Measurements from ENCODE around the gene LDHD.

Gene LDHD

DNA sequence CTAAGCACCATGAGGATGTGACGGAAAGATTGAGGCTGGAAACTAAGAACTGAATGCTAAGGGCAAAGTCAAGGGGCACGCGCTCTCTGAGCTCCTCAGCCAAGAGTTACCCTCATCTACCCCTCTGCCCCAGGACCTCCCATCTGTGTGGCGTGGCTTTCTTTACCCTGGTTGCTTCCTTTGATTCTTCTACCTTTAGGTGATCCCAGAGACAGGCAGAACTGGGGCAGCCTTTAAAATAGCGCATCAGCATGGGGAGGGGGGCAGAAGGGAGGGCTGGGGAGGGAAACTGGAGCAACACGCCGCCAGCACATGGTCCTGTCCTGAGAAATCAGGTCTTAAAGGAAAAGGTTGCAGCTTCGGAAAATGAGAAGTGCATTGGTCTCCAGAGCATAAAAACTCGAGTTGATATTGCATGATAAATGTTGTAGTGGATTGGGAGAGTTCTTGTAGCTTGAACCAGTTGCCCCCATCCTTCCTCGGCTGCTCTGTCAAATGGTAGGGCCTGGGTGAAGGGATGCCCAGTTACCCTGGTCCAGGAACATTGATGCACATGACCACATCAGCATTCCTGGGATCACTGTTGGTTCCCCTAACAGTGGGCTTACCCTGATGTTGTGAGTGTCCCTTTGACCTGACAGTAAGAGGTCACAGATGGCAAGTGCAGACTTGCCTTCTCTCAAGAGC lies 29.7 kb downstream of the LDHD start:
- TF ChIP-seq ZNF274 (IDR thresholded peaks at IDR 0.05; ENCODE audit: low read depth, low read length) = no peak
- no peak overlapping the region for H3K4me3 ChIP-seq (ENCODE audit: low read length)

DNA sequence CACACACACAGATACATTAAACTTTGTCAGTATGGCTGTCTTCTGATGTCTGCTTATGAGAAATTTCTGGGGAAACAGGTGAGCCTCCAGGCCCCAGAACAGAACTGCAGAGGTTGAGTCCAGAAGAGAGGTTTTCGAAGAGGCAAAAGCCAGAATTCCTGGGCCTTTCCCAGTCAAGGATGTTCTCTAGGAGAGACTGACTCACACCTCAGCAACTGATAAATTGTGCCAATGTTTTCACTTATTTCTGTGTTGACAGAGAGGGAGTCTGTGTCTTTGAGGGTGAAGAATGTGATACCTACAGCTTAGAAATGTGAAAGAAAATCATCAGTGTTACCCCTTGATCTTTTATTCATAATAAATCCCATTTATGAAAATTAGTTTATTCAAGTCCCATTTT lies 30.3 kb downstream of the LDHD start:
- TF ChIP-seq ZNF274 (IDR thresholded peaks at IDR 0.05; ENCODE audit: low read depth, low read length) = no peak
- H3K4me3 ChIP-seq (ENCODE audit: low read length) = no peak overlapping the region

DNA sequence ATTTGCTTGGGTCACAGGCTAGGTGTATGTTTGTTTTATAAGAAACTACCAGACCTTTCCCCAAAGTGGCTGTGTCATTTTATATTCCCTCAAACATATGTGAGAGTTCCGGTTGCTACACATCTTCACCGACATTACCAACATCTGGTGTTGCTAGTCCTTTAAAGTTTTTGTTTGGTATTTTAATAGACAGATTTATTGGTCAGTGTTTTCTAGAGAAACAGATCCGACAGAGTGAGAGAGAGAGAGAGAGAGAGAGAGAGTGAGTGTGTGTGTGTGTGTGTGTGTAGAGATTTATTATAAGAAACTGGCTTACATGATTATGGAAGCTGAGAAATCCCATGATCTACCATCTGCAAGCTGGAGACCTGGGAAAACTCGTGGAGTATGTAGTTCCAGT lies 31.0 kb downstream of the LDHD start:
- no peak for TF ChIP-seq ZNF274 (IDR thresholded peaks at IDR 0.05; ENCODE audit: low read depth, low read length)
- H3K4me3 ChIP-seq (ENCODE audit: low read length) = no peak overlapping the region

DNA sequence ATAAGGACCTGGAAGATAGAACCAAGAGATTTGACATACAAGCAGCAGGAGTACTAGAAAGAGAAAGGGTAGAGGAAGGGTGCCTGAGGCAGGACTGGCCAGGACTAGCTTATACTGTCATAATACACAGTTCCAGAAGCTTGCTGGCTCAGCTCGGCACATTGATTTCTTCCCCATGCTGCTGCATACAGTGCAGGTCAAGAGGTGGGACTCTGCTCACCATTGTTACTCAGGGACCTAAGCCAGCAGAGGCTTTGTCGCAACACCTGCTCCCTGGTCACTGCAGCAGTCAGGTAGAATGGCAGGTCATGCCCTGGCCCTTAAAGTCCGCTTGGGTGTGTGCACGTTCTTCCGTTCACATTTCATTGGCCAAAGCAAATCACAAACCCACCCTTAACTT lies 32.8 kb downstream of the LDHD start:
- H3K4me3 ChIP-seq (ENCODE audit: low read length) = no peak overlapping the region
- TF ChIP-seq ZNF274 (IDR thresholded peaks at IDR 0.05; ENCODE audit: low read depth, low read length) = no peak

DNA sequence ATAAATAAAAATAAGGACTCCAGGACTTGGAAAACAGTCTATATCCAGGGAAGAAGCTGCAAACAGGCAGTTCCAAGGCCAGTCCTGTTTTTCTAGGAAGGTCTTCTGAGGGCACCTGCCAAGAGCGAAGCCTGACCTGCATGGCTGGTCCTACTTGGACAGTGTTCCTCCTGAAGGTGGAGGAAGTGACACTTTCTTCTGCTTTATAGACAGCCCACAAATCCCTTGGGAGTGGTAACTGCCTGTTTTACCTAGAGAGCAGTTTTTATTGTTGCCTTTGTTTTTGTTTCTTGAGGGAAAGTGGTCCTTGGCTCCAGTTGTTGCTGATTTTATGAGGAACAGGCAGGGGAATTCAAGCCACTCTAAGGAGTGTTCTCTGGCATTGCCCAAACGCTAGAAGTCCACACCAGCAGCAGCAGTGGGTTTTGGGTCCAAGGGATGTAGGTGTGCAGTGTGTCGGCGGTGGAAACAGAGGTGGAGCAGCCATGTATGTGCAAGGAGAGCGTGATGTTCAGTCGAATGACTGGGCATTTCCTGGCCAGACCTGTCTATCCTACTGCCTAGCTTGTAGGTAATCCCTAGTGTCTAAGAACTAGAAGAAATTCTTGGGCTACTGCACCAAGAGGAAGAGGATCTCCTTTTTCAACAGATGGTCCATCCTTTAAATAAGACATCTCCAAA lies 35.3 kb downstream of the LDHD start:
- TF ChIP-seq ZNF274 (IDR thresholded peaks at IDR 0.05; ENCODE audit: low read depth, low read length) = no peak
- H3K4me3 ChIP-seq (ENCODE audit: low read length) = no peak overlapping the region

DNA sequence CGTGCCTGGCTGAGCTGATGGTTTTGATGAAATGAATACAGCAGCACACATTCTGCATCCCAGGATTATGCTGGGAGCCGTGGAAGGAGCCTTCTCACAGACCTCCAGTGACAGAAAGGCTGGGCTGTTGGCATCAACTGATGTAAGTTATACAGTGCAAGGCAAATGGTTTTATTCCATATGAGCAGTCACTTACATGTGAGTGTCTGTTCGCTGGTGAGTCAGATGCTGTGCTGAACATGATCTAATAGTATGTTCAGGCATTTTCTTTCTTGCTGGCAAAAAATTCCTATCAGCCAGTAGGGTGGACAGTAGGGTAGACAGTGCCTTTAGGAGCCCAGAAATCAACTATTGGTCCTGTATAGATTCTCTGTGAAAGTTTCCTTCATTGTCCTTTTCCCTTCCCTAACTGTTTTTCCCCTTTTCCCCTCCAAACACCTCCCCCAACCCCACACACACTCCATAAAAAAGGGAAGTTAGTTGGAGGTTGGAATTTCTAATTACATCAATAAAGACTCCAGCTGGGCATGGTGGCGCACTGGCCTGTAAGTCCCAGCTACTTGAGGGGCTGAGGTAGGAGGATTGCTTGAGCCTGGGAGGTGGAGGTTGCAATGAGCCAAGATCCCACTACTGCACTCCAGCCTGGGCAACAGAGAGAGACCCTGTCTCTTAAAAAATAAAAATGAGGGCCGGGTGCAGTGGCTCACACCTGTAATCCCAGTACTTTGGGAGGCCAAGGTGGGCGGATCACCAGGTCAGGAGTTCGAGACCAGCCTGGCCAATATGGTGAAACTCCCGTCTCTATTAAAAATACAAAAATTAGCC lies 36.2 kb downstream of the LDHD start:
- H3K4me3 ChIP-seq (ENCODE audit: low read length) = no peak overlapping the region
- no peak for TF ChIP-seq ZNF274 (IDR thresholded peaks at IDR 0.05; ENCODE audit: low read depth, low read length)

DNA sequence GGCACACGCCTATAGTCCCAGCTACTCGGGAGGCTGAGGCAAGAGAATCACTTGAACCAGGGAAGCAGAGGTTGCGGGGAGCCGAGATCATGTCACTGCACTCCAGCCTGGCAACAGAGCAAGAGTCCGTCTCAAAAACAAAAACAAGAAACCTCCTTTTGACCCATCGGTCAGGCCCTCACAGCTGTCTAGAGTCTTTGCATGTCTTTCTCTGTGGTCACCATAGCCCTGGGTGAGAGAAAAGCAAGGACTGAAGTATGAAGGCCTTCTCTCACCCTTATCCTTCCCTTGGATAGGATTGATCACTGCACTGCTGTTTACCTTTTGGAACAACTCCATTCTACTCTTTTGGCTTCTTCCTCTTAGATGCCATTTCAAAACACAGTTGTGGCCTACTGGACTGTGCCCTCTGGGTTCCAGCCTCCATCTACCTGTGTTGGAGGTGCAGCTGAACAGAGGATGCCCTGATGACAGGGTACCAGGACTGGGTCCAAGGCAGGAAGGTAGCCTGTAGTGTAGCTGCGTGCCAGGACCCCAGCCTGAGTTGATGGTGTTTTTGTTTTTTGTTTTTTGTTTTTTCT lies 37.1 kb downstream of the LDHD start:
- H3K4me3 ChIP-seq (ENCODE audit: low read length) = no peak overlapping the region
- TF ChIP-seq ZNF274 (IDR thresholded peaks at IDR 0.05; ENCODE audit: low read depth, low read length) = no peak

DNA sequence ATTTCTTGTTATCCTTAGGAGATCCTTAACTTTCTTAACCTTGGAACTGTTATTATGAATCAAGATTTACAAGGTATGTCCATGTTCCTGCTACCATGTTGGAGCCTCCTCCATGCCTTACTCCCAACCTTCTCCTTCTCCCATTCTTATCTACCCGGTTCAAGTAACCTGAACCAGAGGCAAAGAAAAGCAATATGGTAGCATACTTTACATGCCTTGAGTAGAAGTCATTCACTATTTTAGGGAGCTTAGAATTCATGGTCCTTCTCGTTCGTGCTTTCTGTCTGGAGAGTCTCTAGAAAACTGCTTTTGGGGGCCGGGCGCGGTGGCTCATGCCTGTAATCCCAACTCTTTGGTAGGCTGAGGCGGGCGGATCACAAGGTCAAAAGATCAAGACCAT lies 37.7 kb downstream of the LDHD start:
- TF ChIP-seq ZNF274 (IDR thresholded peaks at IDR 0.05; ENCODE audit: low read depth, low read length) = no peak
- no peak overlapping the region for H3K4me3 ChIP-seq (ENCODE audit: low read length)

DNA sequence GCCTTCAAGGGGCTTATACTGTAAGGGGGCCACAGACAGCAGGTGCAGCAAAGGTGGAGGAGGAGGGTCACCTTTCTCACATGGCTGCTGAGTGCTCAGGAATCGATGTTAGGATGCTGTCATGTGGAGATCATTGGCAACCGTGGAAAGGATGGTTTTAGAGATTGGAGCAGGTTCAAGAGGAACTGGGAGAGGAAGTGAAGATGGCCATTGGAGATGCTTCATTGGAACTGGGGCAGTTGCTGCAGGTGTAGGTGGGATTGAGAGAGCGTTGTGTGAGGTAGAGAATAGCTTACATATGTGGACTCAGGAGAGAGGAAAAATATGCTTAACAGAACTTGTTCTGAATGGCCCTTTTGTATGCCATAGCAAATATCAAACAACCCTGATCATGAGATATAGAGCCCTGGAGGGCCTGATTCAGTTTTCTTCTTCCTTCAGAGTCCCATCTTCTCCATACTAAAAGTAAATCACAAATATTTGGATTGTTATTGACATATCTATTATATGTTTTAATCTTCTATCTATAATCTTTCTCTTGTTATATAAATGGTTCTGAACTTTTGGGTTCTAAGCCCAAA lies 40.8 kb downstream of the LDHD start:
- H3K4me3 ChIP-seq (ENCODE audit: low read length) = peak overlapping the region; percentile 9; the same call in 1 of the 2 replicates
- no peak for TF ChIP-seq ZNF274 (IDR thresholded peaks at IDR 0.05; ENCODE audit: low read depth, low read length)

DNA sequence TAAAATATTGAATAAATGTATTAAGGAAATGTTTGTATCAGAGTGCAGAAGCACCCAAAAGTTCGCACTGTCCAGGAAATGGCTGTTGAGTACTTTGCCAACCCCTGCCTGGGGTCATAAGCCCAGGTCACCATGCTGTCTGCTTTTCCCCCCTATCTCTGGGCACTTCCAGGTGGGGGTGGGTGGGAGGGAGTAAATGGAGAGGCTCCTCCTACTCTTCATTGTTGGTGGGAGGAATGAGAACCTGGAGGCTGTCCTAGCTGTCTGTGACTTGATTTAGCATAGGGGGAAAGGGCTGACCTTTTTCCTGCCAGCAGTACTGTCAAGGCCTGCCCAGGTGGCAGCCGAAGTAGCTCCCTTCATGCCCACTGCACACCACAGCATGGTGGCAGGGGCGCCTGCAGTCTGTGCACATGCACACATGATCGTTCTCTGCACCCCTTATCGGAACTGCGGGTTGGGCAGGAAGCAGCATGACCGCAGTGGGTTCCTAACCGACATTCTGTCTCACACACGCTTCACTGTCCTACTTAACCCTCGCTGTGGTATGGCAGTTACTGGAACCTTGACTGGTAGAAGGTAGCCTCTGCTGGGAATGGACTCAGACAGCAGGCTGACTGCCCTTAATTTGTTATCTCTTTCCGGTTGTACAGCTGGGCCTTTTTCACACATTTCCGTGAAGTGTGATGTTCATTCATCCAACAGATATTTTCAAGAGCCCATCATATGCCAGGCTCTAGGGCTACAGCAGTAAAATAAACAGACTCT lies 41.5 kb downstream of the LDHD start:
- TF ChIP-seq ZNF274 (IDR thresholded peaks at IDR 0.05; ENCODE audit: low read depth, low read length) = no peak
- peak overlapping the region; percentile 9; the same call in 1 of the 2 replicates for H3K4me3 ChIP-seq (ENCODE audit: low read length)

DNA sequence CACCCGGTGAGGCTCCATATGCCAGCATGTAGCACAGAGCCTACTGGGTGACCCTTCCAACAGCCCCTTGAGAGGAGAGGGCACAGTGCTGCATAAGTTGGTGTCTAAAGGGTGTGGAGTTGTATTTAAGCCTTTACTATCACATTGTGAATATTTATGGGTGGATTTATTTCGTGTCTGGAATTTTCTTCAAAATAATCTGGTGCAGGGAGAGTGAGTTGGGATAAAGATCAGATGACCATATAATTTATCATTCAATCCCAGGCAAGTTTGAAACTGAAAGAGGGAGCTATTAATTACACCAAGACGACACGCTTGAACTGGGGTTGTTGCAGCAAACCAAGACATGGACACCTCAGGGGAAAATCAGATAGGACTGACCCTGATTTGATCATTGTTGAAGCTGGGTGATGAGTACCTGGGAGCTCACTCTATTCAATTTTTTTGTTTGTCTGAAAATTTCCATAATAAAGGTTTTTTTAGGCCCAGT lies 42.2 kb downstream of the LDHD start:
- no peak overlapping the region for H3K4me3 ChIP-seq (ENCODE audit: low read length)
- no peak for TF ChIP-seq ZNF274 (IDR thresholded peaks at IDR 0.05; ENCODE audit: low read depth, low read length)

DNA sequence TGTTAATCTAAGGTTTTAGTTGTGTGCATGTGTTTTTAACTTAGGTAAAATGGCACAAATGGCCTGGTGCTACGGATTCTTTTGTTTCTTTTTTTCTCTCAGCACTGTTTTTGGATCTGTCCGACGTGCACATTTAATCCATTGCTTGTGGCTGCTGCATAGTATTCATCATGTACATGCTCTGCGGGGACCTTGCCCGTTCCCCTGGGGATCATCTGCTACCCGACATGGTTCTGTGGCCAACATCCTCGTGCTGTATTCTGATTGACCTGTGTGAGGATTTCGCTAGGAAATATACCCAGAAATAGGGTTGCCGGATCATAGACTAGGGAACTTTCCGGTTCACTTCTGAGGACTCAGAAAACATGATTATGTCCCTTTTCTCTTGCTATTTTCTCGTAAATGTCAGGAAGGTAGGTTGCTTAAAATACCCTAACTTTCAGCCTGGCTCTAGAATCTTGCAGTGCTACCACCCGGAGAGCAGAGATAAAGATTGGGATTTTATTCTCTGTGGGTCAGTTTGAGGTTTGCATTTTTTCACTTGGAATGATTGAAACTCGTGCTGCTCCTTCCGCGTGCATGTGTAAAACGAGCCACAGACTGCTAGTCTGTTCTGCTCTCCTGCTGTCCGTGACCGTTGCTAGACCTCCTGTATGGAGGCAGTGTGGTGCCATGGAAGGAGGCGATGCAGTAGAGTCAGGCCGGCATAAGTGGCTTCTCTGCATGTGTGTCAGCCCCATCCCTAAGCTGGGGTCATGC lies 42.9 kb downstream of the LDHD start:
- H3K4me3 ChIP-seq (ENCODE audit: low read length) = no peak overlapping the region
- TF ChIP-seq ZNF274 (IDR thresholded peaks at IDR 0.05; ENCODE audit: low read depth, low read length) = no peak

Data from GM08714 (cell line).